HEK293 (cell line): ENCODE measurements around the gene CACNA1D.

ENCODE experiments used
- CTCF ChIA-PET: fragments of 350-600 bp; formaldehyde crosslinking; extraction: SDS; loops from one replicate; lab custom pipeline; 2021; ENCODE audit warnings: antibody characterized with exemption; lab: Yijun Ruan, JAX
- POLR2A ChIA-PET: fragments of 300-600 bp; formaldehyde crosslinking; extraction: SDS; loops from one replicate; lab custom pipeline; 2020; ENCODE audit warnings: antibody characterized with exemption, inconsistent platforms; lab: Yijun Ruan, JAX
- H3K27ac ChIP-seq: fragments of 200-500 bp; sonication (Bioruptor generic); 2 replicates; pipeline ENCODE4 v1.5.1; 2014; ENCODE audit warnings: low read depth, low read length, control low read depth, inconsistent platforms; ENCODE audit errors: extremely low read depth
- H3K36me3 ChIP-seq, 2 experiments: fragments of 200-500 bp in 1 of 2; sonication (Bioruptor generic) in 1 of 2; 1 replicate in 1 of 2; 2 replicates in 1 of 2; pipeline ENCODE4 v1.5.1; 2014 to 2017; ENCODE audit warnings: inconsistent platforms in 2 of 2, low read length in 2 of 2; ENCODE audit not compliant: control insufficient read depth in 2 of 2, insufficient read depth in 1 of 2
- H3K4me1 ChIP-seq: fragments of 200-500 bp; sonication (Bioruptor generic); 2 replicates; pipeline ENCODE4 v1.5.1; 2014; ENCODE audit warnings: mild to moderate bottlenecking, low read length, inconsistent platforms; ENCODE audit not compliant: control insufficient read depth, insufficient read depth
- H3K4me3 ChIP-seq: 2 replicates; pipeline ENCODE4 v1.5.1; 2011; ENCODE audit warnings: low read depth, mild to moderate bottlenecking, control low read depth, low read length, moderate library complexity
- H3K9me3 ChIP-seq: fragments of 200-500 bp; sonication (Bioruptor generic); 2 replicates; pipeline ENCODE4 v1.5.1; 2014; ENCODE audit warnings: low read depth, low read length, inconsistent platforms; ENCODE audit not compliant: control insufficient read depth, insufficient read depth
- GLIS1 ChIP-seq: fragments of 450-650 bp; formaldehyde crosslinking; IDR thresholded peaks from 2 replicates; pipeline ENCODE4 v1.5.1; 2016; ENCODE audit warnings: missing biosample characterization, missing genetic modification characterization
- KLF1 ChIP-seq: fragments of 450-650 bp; formaldehyde crosslinking; IDR thresholded peaks from 2 replicates; pipeline ENCODE4 v1.5.1; 2016; ENCODE audit warnings: missing biosample characterization, missing genetic modification characterization
- PRDM10 ChIP-seq: fragments of 450-650 bp; formaldehyde crosslinking; IDR thresholded peaks from 2 replicates; pipeline ENCODE4 v1.5.1; 2016; ENCODE audit warnings: missing biosample characterization, missing genetic modification characterization
- PRDM6 ChIP-seq: fragments of 450-650 bp; formaldehyde crosslinking; IDR thresholded peaks from 2 replicates; pipeline ENCODE4 v1.5.1; 2017; ENCODE audit warnings: missing biosample characterization, missing genetic modification characterization
- SALL2 ChIP-seq: fragments of 450-650 bp; formaldehyde crosslinking; IDR thresholded peaks from 2 replicates; pipeline ENCODE4 v1.5.0; 2017; ENCODE audit warnings: missing biosample characterization, mild to moderate bottlenecking, missing genetic modification characterization, borderline replicate concordance
- SP7 ChIP-seq: fragments of 450-650 bp; formaldehyde crosslinking; IDR thresholded peaks from 2 replicates; pipeline ENCODE4 v1.5.1; 2016; ENCODE audit warnings: missing biosample characterization, missing genetic modification characterization
- YY2 ChIP-seq: fragments of 450-650 bp; formaldehyde crosslinking; IDR thresholded peaks from 2 replicates; pipeline ENCODE4 v1.5.1; 2016; ENCODE audit warnings: missing biosample characterization, missing genetic modification characterization
- ZBTB1 ChIP-seq: fragments of 450-650 bp; formaldehyde crosslinking; IDR thresholded peaks from 2 replicates; pipeline ENCODE4 v1.5.1; 2016; ENCODE audit warnings: missing biosample characterization, missing genetic modification characterization
- ZFP41 ChIP-seq: fragments of 450-650 bp; formaldehyde crosslinking; IDR thresholded peaks from 2 replicates; pipeline ENCODE4 v1.5.1; 2016; ENCODE audit warnings: missing biosample characterization, missing genetic modification characterization, borderline replicate concordance
- ZFP69B ChIP-seq: fragments of 450-650 bp; formaldehyde crosslinking; IDR thresholded peaks from 2 replicates; pipeline ENCODE4 v1.5.1; 2016; ENCODE audit warnings: missing biosample characterization, missing genetic modification characterization
- ZNF169 ChIP-seq: fragments of 450-650 bp; formaldehyde crosslinking; IDR thresholded peaks from 2 replicates; pipeline ENCODE4 v1.5.1; 2016; ENCODE audit warnings: missing biosample characterization, missing genetic modification characterization
- ZNF214 ChIP-seq: fragments of 450-650 bp; formaldehyde crosslinking; IDR thresholded peaks from 2 replicates; pipeline ENCODE4 v1.5.1; 2017; ENCODE audit warnings: missing biosample characterization, mild to moderate bottlenecking, missing genetic modification characterization, borderline replicate concordance
- ZNF23 ChIP-seq: fragments of 450-650 bp; formaldehyde crosslinking; IDR thresholded peaks from 2 replicates; pipeline ENCODE4 v1.5.1; 2016; ENCODE audit warnings: missing biosample characterization, missing genetic modification characterization, borderline replicate concordance
- ZNF266 ChIP-seq: fragments of 450-650 bp; formaldehyde crosslinking; IDR thresholded peaks from 2 replicates; pipeline ENCODE4 v1.5.1; 2016; ENCODE audit warnings: missing biosample characterization, missing genetic modification characterization, low read depth
- ZNF341 ChIP-seq: fragments of 450-650 bp; formaldehyde crosslinking; IDR thresholded peaks from 2 replicates; pipeline ENCODE4; 2016; ENCODE audit warnings: low read depth, missing biosample characterization, missing genetic modification characterization
- ZNF426 ChIP-seq: fragments of 450-650 bp; formaldehyde crosslinking; IDR thresholded peaks from 2 replicates; pipeline ENCODE4 v1.5.1; 2017; ENCODE audit warnings: missing biosample characterization, missing genetic modification characterization, mild to moderate bottlenecking, inconsistent platforms, moderate library complexity
- ZNF473 ChIP-seq: fragments of 450-650 bp; formaldehyde crosslinking; IDR thresholded peaks from 2 replicates; pipeline ENCODE4 v1.5.1; 2017; ENCODE audit warnings: missing biosample characterization, missing genetic modification characterization
- ZNF510 ChIP-seq: fragments of 450-650 bp; formaldehyde crosslinking; IDR thresholded peaks from 2 replicates; pipeline ENCODE4 v1.5.1; 2018; ENCODE audit warnings: mild to moderate bottlenecking, missing genetic modification characterization, missing biosample characterization; ENCODE audit not compliant: insufficient replicate concordance
- ZNF529 ChIP-seq: fragments of 450-650 bp; formaldehyde crosslinking; IDR thresholded peaks from 2 replicates; pipeline ENCODE4 v1.5.1; 2017; ENCODE audit warnings: missing genetic modification characterization, missing biosample characterization; ENCODE audit not compliant: insufficient replicate concordance
- ZNF548 ChIP-seq: fragments of 450-650 bp; formaldehyde crosslinking; IDR thresholded peaks from 2 replicates; pipeline ENCODE4 v1.5.1; 2016; ENCODE audit warnings: missing biosample characterization, missing genetic modification characterization
- ZNF555 ChIP-seq: fragments of 450-650 bp; formaldehyde crosslinking; conservative IDR thresholded peaks from 2 replicates; pipeline ENCODE4 v1.5.1; 2017; ENCODE audit warnings: missing biosample characterization, mild to moderate bottlenecking, missing genetic modification characterization, inconsistent platforms
- ZNF560 ChIP-seq: fragments of 450-650 bp; formaldehyde crosslinking; IDR thresholded peaks from 2 replicates; pipeline ENCODE4 v1.5.1; 2017; ENCODE audit warnings: missing biosample characterization, missing genetic modification characterization, borderline replicate concordance
- ZNF585B ChIP-seq: fragments of 450-650 bp; formaldehyde crosslinking; IDR thresholded peaks from 2 replicates; pipeline ENCODE4 v1.5.1; 2016; ENCODE audit warnings: missing biosample characterization, missing genetic modification characterization
- ZNF621 ChIP-seq: fragments of 450-650 bp; formaldehyde crosslinking; IDR thresholded peaks from 2 replicates; pipeline ENCODE4 v1.5.1; 2017; ENCODE audit warnings: missing biosample characterization, missing genetic modification characterization
- ZNF626 ChIP-seq: fragments of 450-650 bp; sonication (Bioruptor Pico); formaldehyde crosslinking; IDR thresholded peaks from 2 replicates; pipeline ENCODE4 v1.5.1; 2018; ENCODE audit warnings: missing biosample characterization, missing genetic modification characterization, inconsistent platforms
- ZNF645 ChIP-seq: fragments of 450-650 bp; formaldehyde crosslinking; IDR thresholded peaks from 2 replicates; pipeline ENCODE4; 2016; ENCODE audit warnings: missing biosample characterization, missing genetic modification characterization
- ZNF747 ChIP-seq: fragments of 450-650 bp; formaldehyde crosslinking; IDR thresholded peaks from 2 replicates; pipeline ENCODE4 v1.5.1; 2016; ENCODE audit warnings: missing biosample characterization, missing genetic modification characterization
- ZNF768 ChIP-seq: fragments of 450-650 bp; formaldehyde crosslinking; IDR thresholded peaks from 2 replicates; pipeline ENCODE4 v1.5.1; 2018; ENCODE audit warnings: missing biosample characterization, mild to moderate bottlenecking, missing genetic modification characterization
- ZNF777 ChIP-seq: fragments of 450-650 bp; formaldehyde crosslinking; IDR thresholded peaks from 2 replicates; pipeline ENCODE4 v1.5.1; 2017; ENCODE audit warnings: missing biosample characterization, missing genetic modification characterization, borderline replicate concordance
- ZNF791 ChIP-seq: fragments of 450-650 bp; formaldehyde crosslinking; IDR thresholded peaks from 2 replicates; pipeline ENCODE4 v1.5.1; 2016; ENCODE audit warnings: missing biosample characterization, missing genetic modification characterization
- ZNF843 ChIP-seq: fragments of 450-650 bp; formaldehyde crosslinking; IDR thresholded peaks from 2 replicates; pipeline ENCODE4 v1.5.1; 2016; ENCODE audit warnings: missing biosample characterization, missing genetic modification characterization

The CACNA1D gene

GRCh38 chr3:53709860-53710674, 215.7 kb downstream of the CACNA1D start (continued):
- TF ChIP-seq ZNF473 (tag by site-specific recombination): no peak
- no peak for TF ChIP-seq ZNF23 (tag by site-specific recombination)
- no peak for TF ChIP-seq ZNF626
- TF ChIP-seq ZNF777 (tag by site-specific recombination): no peak
- TF ChIP-seq YY2 (tag by site-specific recombination): no peak
- no peak for TF ChIP-seq ZNF341
- no peak for TF ChIP-seq ZNF529
- peak; percentile 51 for TF ChIP-seq GLIS1 (tag by site-specific recombination)
- no peak for TF ChIP-seq ZNF555
- TF ChIP-seq ZFP69B (tag by site-specific recombination): no peak
- no peak for TF ChIP-seq ZNF266 (tag by site-specific recombination)
- TF ChIP-seq ZNF510: no peak
- TF ChIP-seq ZNF426 (tag by site-specific recombination): no peak
- TF ChIP-seq ZNF791 (tag by site-specific recombination): no peak
- TF ChIP-seq ZNF169 (tag by site-specific recombination): no peak
- no peak for TF ChIP-seq ZNF843 (tag by site-specific recombination)
- no peak for TF ChIP-seq ZNF214 (tag by site-specific recombination)
- no peak for TF ChIP-seq SP7
- no peak for TF ChIP-seq ZNF645 (tag by site-specific recombination)
- no peak for TF ChIP-seq ZFP41 (tag by site-specific recombination)
- no peak for TF ChIP-seq ZNF747 (tag by site-specific recombination)
- TF ChIP-seq ZNF768 (tag by site-specific recombination): no peak
- TF ChIP-seq ZBTB1: no peak
- no peak for TF ChIP-seq PRDM6 (tag by site-specific recombination)
- TF ChIP-seq ZNF560: no peak
- TF ChIP-seq ZNF585B (tag by site-specific recombination): no peak

GRCh38 chr3:53711387-53711786, 217.0 kb downstream of the CACNA1D start:
- ChIA-PET CTCF (interaction anchor here (0.7 to 5.7 kb wide), 7 partner anchors 8 to 337 kb away, joined by 3 to 33 read pairs (median 4); no protein-coding TSS in a partner anchor), POLR2A (no interaction called here)
- no peak overlapping the region for H3K27ac ChIP-seq
- H3K4me3 ChIP-seq: no peak overlapping the region
- H3K9me3 ChIP-seq: no peaks in the 10 kb centered on the region
- no peaks in the 10 kb centered on the region for H3K4me1 ChIP-seq
- TF ChIP-seq ZNF777 (tag by site-specific recombination) (no peak), ZNF621 (tag by site-specific recombination) (no peak), PRDM10 (tag by site-specific recombination) (no peak), SALL2 (tag by site-specific recombination) (no peak), ZNF548 (tag by site-specific recombination) (no peak), KLF1 (no peak)
- H3K36me3 ChIP-seq: no peaks in the 10 kb centered on the region
